K562 (cell line): ENCODE results near the gene HTR4. TPM values are rescaled to one million over a fixed set of nuclear protein-coding genes. Genes with fewer than 3 reads are reported as not detected.
A peak's percentile ranks its signal among the peaks of the same experiment; 100 is the strongest.

Experiments used
- CHD7 ChIP-seq: fragments of 200-600 bp; sonication (generic); IDR thresholded peaks from one replicate; pipeline ENCODE4 v1.6.1; 2012; ENCODE audit warnings: mild to moderate bottlenecking, low read depth, low read length, inconsistent platforms
- CSDE1 ChIP-seq, 2 experiments: fragments of 450-650 bp; IDR thresholded peaks; 2 replicates each; pipeline ENCODE4 v1.6.1; 2016; ENCODE audit warnings: mild to moderate bottlenecking in 1 of 2
- ELF1 ChIP-seq: fragments of 200-800 bp; sonication (Bioruptor generic); IDR thresholded peaks from 2 replicates; pipeline ENCODE4 v1.6.1; 2016; ENCODE audit warnings: missing genetic modification characterization, missing compliant biosample characterization
- GATA2 ChIP-seq: sonication (generic); formaldehyde crosslinking; IDR thresholded peaks from 2 replicates; pipeline ENCODE4 v1.4.0; 2020; ENCODE audit warnings: mild to moderate bottlenecking, missing genetic modification reagents
- HDAC1 ChIP-seq, 2 experiments: fragments of 450-650 bp; IDR thresholded peaks; 2 replicates each; pipeline ENCODE4 v1.6.1; 2016 to 2017; ENCODE audit warnings: inconsistent platforms in 1 of 2, mild to moderate bottlenecking in 1 of 2, moderate library complexity in 1 of 2
- KAT7 ChIP-seq: sonication (generic); formaldehyde crosslinking; IDR thresholded peaks from 2 replicates; pipeline ENCODE4 v1.8.0; 2022; ENCODE audit warnings: missing genetic modification reagents, mild to moderate bottlenecking, borderline replicate concordance
- KHSRP ChIP-seq: fragments of 450-650 bp; IDR thresholded peaks from 2 replicates; pipeline ENCODE4 v1.6.1; 2017
- L3MBTL2 ChIP-seq: fragments of 450-650 bp; IDR thresholded peaks from 2 replicates; pipeline ENCODE4 v1.6.1; 2016; ENCODE audit warnings: mild to moderate bottlenecking, moderate library complexity
- MTA1 ChIP-seq: fragments of 450-650 bp; IDR thresholded peaks from 2 replicates; pipeline ENCODE4 v1.6.1; 2017; ENCODE audit warnings: borderline replicate concordance
- MXI1 ChIP-seq: IDR thresholded peaks from 2 replicates; pipeline ENCODE4 v1.6.1; 2011; ENCODE audit warnings: low read depth, mild to moderate bottlenecking, improper control_type of control experiment, low read length
- MYNN ChIP-seq, 2 experiments: sonication (generic); formaldehyde crosslinking in 1 of 2; IDR thresholded peaks; 2 replicates each; pipeline versions ENCODE4 v1.5.0 to v1.6.1; 2016 to 2020; ENCODE audit warnings: antibody characterized with exemption in 1 of 2, missing genetic modification reagents in 1 of 2
- NFYB ChIP-seq: IDR thresholded peaks from 2 replicates; pipeline ENCODE4 v1.6.1; 2011; ENCODE audit warnings: mild to moderate bottlenecking, moderate library complexity; ENCODE audit not compliant: insufficient read length; ENCODE audit errors: extremely low read depth
- SPI1 ChIP-seq: IDR thresholded peaks from 2 replicates; pipeline ENCODE4 v1.6.1; 2011; ENCODE audit warnings: low read depth, low read length, control low read depth, borderline replicate concordance
- TEAD1 ChIP-seq, 2 experiments: fragments of 450-650 bp in 1 of 2; sonication (generic) in 1 of 2; formaldehyde crosslinking; IDR thresholded peaks; 2 replicates each; pipeline versions ENCODE4 v1.4.0 to v1.8.0; 2020 to 2022; ENCODE audit warnings: mild to moderate bottlenecking in 2 of 2, missing genetic modification reagents in 1 of 2
- ZFPM2 ChIP-seq: fragments of 250-450 bp; sonication (Bioruptor Pico); IDR thresholded peaks from 2 replicates; pipeline ENCODE4 v1.5.1; 2022; ENCODE audit warnings: mild to moderate bottlenecking
- ZNF778 ChIP-seq: fragments of 450-650 bp; formaldehyde crosslinking; IDR thresholded peaks from 2 replicates; pipeline ENCODE4 v1.4.0; 2020; ENCODE audit warnings: mild to moderate bottlenecking, moderate library complexity
- polyA plus RNA-seq, 8 experiments: library from polyadenylated mRNA; depleted of rRNA in 4 of 8; stranded (reverse) in 5 of 8; unstranded in 3 of 8; fragments of >200 nt; fragmentation: Nextera tagmentation in 2 of 8; fragmentation: Illumina TruSeq in 1 of 8; extraction: Ambion mirVana in 2 of 8; extraction: Trizol in 1 of 8; gene quantifications; 2 replicates each; pipeline versions ENCODE4 v1.2.1 to v1.2.3, GENCODE V29; 2011 to 2014; ENCODE audit warnings: inconsistent platforms in 1 of 8, missing spikeins in 1 of 8
- total RNA-seq, 7 experiments: library from RNA; depleted of rRNA in 6 of 7; stranded (reverse); fragments of >200 nt in 6 of 7; fragmentation: Illumina TruSeq in 2 of 7; extraction: Trizol in 2 of 7; gene quantifications; 2 replicates each; pipeline versions ENCODE4 v1.2.1 to v1.2.3, GENCODE V29; 2011 to 2021; ENCODE audit warnings: low replicate concordance in 1 of 7
- TF ChIP-seq, protein P1 (sequence below): sonication (generic); formaldehyde crosslinking; IDR thresholded peaks from 2 replicates; pipeline ENCODE4 v1.8.0; 2022; ENCODE audit warnings: mild to moderate bottlenecking, missing genetic modification reagents

Gene HTR4
- total and polyA plus RNA-seq, 9 of the 15 experiments (the other 6 are each of a cell fraction or from before 2014, with no cell fraction given), result 0.13 TPM; not detected in 8

GRCh38 chr5:148482697-148483462 lies 171.4 kb downstream of the HTR4 start (continued):
- TF ChIP-seq GATA2 (CRISPR knock-in tag), result no peak
- TF ChIP-seq ZNF778 (CRISPR knock-in tag), result no peak
- TF ChIP-seq, protein P1, sequence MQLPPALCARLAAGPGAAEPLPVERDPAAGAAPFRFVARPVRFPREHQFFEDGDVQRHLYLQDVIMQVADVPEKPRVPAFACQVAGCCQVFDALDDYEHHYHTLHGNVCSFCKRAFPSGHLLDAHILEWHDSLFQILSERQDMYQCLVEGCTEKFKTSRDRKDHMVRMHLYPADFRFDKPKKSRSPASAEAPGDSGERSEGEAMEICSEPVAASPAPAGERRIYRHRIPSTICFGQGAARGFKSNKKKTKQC (CRISPR knock-in tag), result 0 out of 2 replicates have a peak, but pooled peaks have one; percentile 25
- TF ChIP-seq L3MBTL2, result peak; percentile 46; the same call in 1 of the 2 replicates
- no peak for TF ChIP-seq CHD7
- TF ChIP-seq MTA1, result 0 out of 2 replicates have a peak, but pooled peaks have one; percentile 41
- TF ChIP-seq HDAC1 (IDR thresholded peaks at IDR 0.05), result peak in 1 of 2 experiments; percentile 68; a peak in 1 of 4 replicates
- TF ChIP-seq MYNN (IDR thresholded peaks at IDR 0.05), result no peak
- TF ChIP-seq MYNN (CRISPR knock-in tag; IDR thresholded peaks at IDR 0.05), result no peak
- no peak for TF ChIP-seq CSDE1 (IDR thresholded peaks at IDR 0.05)
- TF ChIP-seq ELF1 (tag), result no peak
- TF ChIP-seq ZFPM2 (CRISPR knock-in tag), result no peak
- no peak for TF ChIP-seq NFYB
- TF ChIP-seq MXI1, result no peak
- no peak for TF ChIP-seq KHSRP
- peak in 1 of 2 experiments; percentile 79; a peak in 2 of 4 replicates for TF ChIP-seq TEAD1 (CRISPR knock-in tag; IDR thresholded peaks at IDR 0.05)
- TF ChIP-seq SPI1, result no peak
- TF ChIP-seq KAT7 (CRISPR knock-in tag), result no peak
